MM.1S (cell line): Measurements from ENCODE around the gene PNMT.

Experiments
- DNase-seq: peaks from one replicate; pipeline ENCODE4 v3.0.0-alpha.2; 2015
- H2AFZ ChIP-seq: fragments of 300-600 bp; sonication (generic); 2 replicates; pipeline ENCODE4 v1.6.0; 2016; ENCODE audit warnings: antibody characterized with exemption, low read length
- H3F3A ChIP-seq: fragments of 300-600 bp; sonication (generic); 2 replicates; pipeline ENCODE4 v1.6.1; 2016; ENCODE audit warnings: mild to moderate bottlenecking, antibody characterized with exemption, low read length, moderate library complexity, mixed read lengths; ENCODE audit not compliant: insufficient read depth
- H3K27ac ChIP-seq: fragments of 300-600 bp; sonication (generic); 2 replicates; pipeline ENCODE4 v1.5.1; 2016; ENCODE audit warnings: mild to moderate bottlenecking, low read length
- H3K27me3 ChIP-seq: fragments of 300-600 bp; sonication (generic); replicated peaks from 2 replicates; pipeline ENCODE4 v1.6.0; 2016; ENCODE audit warnings: low read length; ENCODE audit not compliant: insufficient read depth
- H3K36me3 ChIP-seq: fragments of 300-600 bp; sonication (generic); replicated peaks from 2 replicates; pipeline ENCODE4 v1.6.1; 2016; ENCODE audit warnings: mild to moderate bottlenecking, low read length, mixed read lengths; ENCODE audit not compliant: insufficient read depth
- H3K4me1 ChIP-seq: fragments of 300-600 bp; sonication (generic); 2 replicates; pipeline ENCODE4 v1.6.1; 2016; ENCODE audit warnings: low read length, mixed read lengths
- H3K4me2 ChIP-seq: fragments of 300-600 bp; sonication (generic); 2 replicates; pipeline ENCODE4 v1.6.0; 2016; ENCODE audit warnings: low read depth, low read length
- H3K4me3 ChIP-seq: fragments of 300-600 bp; sonication (generic); 2 replicates; pipeline ENCODE4 v1.5.1; 2016; ENCODE audit warnings: low read length, mixed read lengths
- H3K79me2 ChIP-seq: fragments of 300-600 bp; sonication (generic); 2 replicates; pipeline ENCODE4 v1.6.1; 2016; ENCODE audit warnings: mixed run types, low read length, mixed read lengths
- H3K9ac ChIP-seq: fragments of 300-600 bp; sonication (generic); 2 replicates; pipeline ENCODE4 v1.6.1; 2016; ENCODE audit warnings: low read length, mixed read lengths
- H3K9me2 ChIP-seq: fragments of 300-600 bp; sonication (generic); replicated peaks from 2 replicates; pipeline ENCODE4 v1.6.1; 2016; ENCODE audit warnings: mild to moderate bottlenecking, low read length, mixed read lengths; ENCODE audit not compliant: insufficient read depth
- H3K9me3 ChIP-seq: fragments of 300-600 bp; sonication (generic); replicated peaks from 2 replicates; pipeline ENCODE4 v1.6.1; 2016; ENCODE audit warnings: mild to moderate bottlenecking, low read length, mixed read lengths; ENCODE audit not compliant: insufficient read depth
- H4K20me1 ChIP-seq: fragments of 300-600 bp; sonication (generic); 2 replicates; pipeline ENCODE4 v1.6.1; 2016; ENCODE audit warnings: mild to moderate bottlenecking, low read length, moderate library complexity, mixed read lengths; ENCODE audit not compliant: insufficient read depth
- EZH2 ChIP-seq: fragments of 300-600 bp; sonication (generic); optimal IDR thresholded peaks from 2 replicates; pipeline ENCODE3; 2017; ENCODE audit warnings: low read depth, mild to moderate bottlenecking, antibody characterized with exemption, low read length, mixed read lengths
- EZH2phosphoT487 ChIP-seq: fragments of 300-600 bp; sonication (generic); IDR thresholded peaks from 2 replicates; pipeline ENCODE4 v1.6.1; 2018; ENCODE audit warnings: antibody characterized with exemption, low read length
- TF ChIP-seq, protein P1 (sequence below): fragments of 300-600 bp; sonication (generic); IDR thresholded peaks from 2 replicates; pipeline ENCODE4 v1.5.1; 2016; ENCODE audit warnings: antibody characterized with exemption, low read length, mixed read lengths

Gene PNMT

DNA sequence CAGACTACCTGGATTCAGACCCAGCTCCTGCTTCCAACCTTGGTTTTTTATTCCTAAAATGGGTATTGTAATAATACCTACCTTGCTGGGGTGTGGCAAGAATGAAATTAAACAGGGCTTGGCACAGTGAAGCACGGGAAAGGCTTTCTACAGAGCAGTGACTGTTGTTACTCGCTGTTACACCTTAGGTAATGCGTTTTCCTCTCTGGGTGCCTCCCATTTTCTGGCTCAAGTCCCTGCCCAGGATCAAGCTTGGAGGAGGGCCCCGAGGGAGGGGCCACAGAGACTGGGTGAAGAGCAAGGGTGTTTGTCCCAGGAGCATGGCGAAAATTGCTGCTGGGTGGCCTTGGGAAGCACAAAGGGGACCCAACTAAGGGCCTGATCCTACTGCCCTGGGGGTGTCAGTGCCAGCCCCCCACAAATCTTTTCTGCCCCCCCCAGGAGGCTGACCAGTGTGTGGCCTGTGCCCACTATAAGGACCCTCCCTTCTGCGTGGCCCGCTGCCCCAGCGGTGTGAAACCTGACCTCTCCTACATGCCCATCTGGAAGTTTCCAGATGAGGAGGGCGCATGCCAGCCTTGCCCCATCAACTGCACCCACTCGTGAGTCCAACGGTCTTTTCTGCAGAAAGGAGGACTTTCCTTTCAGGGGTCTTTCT is 48.8 kb downstream of the PNMT start:
- H3K27ac ChIP-seq: no peak overlapping the region
- no peak overlapping the region for H3K4me2 ChIP-seq
- no peak for TF ChIP-seq EZH2
- H3K4me3 ChIP-seq: no peak overlapping the region
- no peak overlapping the region for H2AFZ ChIP-seq
- no peaks in the 10 kb centered on the region for H3F3A ChIP-seq
- no peaks in the 10 kb centered on the region for H3K36me3 ChIP-seq
- H3K9ac ChIP-seq: no peak overlapping the region
- no peaks in the 10 kb centered on the region for H4K20me1 ChIP-seq
- no peaks in the 10 kb centered on the region for H3K9me2 ChIP-seq
- H3K4me1 ChIP-seq: no peaks in the 10 kb centered on the region
- H3K79me2 ChIP-seq: no peaks in the 10 kb centered on the region
- no peaks in the 10 kb centered on the region for H3K9me3 ChIP-seq
- H3K27me3 ChIP-seq: no peaks in the 10 kb centered on the region
- DNase-seq: no peak

DNA sequence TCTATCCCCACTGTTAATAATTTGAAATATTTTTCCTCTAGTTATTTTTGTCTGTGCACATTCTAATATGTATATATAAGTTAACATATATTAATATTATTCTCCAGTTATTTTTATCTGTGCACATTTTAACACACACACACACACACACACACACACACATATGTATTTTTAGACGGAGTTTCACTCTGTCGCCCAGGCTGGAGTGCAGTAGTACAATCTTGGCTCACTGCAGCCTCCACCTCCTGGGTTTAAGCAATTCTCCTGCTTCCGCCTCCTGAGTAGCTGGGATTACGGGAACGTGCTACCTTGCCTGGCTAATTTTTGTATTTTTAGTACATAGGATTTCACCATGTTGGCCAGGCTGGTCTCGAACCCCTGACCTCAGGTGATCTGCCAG is 49.4 kb downstream of the PNMT start:
- no peak overlapping the region for H3K9ac ChIP-seq
- H3K4me3 ChIP-seq: no peak overlapping the region
- H3K36me3 ChIP-seq: no peaks in the 10 kb centered on the region
- no peak overlapping the region for H3K4me2 ChIP-seq
- H2AFZ ChIP-seq: no peak overlapping the region
- no peaks in the 10 kb centered on the region for H4K20me1 ChIP-seq
- H3K9me2 ChIP-seq: no peaks in the 10 kb centered on the region
- TF ChIP-seq, protein P1, sequence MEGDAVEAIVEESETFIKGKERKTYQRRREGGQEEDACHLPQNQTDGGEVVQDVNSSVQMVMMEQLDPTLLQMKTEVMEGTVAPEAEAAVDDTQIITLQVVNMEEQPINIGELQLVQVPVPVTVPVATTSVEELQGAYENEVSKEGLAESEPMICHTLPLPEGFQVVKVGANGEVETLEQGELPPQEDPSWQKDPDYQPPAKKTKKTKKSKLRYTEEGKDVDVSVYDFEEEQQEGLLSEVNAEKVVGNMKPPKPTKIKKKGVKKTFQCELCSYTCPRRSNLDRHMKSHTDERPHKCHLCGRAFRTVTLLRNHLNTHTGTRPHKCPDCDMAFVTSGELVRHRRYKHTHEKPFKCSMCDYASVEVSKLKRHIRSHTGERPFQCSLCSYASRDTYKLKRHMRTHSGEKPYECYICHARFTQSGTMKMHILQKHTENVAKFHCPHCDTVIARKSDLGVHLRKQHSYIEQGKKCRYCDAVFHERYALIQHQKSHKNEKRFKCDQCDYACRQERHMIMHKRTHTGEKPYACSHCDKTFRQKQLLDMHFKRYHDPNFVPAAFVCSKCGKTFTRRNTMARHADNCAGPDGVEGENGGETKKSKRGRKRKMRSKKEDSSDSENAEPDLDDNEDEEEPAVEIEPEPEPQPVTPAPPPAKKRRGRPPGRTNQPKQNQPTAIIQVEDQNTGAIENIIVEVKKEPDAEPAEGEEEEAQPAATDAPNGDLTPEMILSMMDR: no peak
- TF ChIP-seq EZH2 (no peak), EZH2phosphoT487 (no peak)
- no peaks in the 10 kb centered on the region for H3K9me3 ChIP-seq
- H3K79me2 ChIP-seq: no peaks in the 10 kb centered on the region
- H3K27me3 ChIP-seq: no peaks in the 10 kb centered on the region
- H3K27ac ChIP-seq: no peak overlapping the region
- no peaks in the 10 kb centered on the region for H3F3A ChIP-seq
- no peak for DNase-seq
- no peaks in the 10 kb centered on the region for H3K4me1 ChIP-seq

DNA sequence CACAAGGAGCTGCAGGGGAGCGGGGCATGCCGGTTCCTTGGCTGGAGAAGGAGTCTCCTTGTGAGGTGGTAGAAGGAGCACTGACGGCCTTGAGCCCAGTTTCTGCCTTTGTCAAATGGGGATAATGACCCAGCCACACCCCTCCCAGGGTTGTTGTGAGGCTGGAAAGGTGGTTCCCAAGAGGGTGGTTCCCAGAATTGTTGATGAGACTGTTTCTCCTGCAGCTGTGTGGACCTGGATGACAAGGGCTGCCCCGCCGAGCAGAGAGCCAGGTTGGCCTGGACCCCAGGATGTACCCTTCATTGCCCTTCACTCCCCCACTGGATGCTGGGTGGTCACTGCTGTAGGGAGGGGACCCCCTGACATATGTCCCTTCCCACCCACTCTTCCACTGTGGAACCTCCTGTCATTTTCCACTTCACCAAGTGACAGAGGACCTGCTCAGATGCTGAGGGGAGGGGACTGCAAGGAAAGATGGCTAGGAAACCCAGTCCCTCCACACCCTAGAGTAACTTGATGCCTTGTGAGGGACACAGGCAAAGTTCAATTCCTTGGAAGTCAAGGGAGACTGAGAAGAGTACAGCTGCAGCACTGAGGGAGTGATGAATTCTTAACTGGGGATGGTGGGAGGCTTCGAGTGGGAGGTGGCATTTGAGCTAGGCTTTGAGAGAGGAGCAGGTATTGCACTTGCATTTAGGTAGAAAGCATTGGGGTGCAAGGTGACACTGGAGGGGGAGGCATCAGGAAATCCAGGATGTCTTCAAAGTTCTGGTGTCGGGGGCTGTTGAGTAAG is 51.5 kb downstream of the PNMT start:
- no peak overlapping the region for H3K27ac ChIP-seq
- H3K4me3 ChIP-seq: no peak overlapping the region
- no peaks in the 10 kb centered on the region for H3K9me3 ChIP-seq
- no peaks in the 10 kb centered on the region for H3K79me2 ChIP-seq
- no peak overlapping the region for H3K4me2 ChIP-seq
- H3K9me2 ChIP-seq: no peaks in the 10 kb centered on the region
- no peaks in the 10 kb centered on the region for H3K36me3 ChIP-seq
- H2AFZ ChIP-seq: no peak overlapping the region
- H3F3A ChIP-seq: no peaks in the 10 kb centered on the region
- H4K20me1 ChIP-seq: no peaks in the 10 kb centered on the region
- no peaks in the 10 kb centered on the region for H3K4me1 ChIP-seq
- no peaks in the 10 kb centered on the region for H3K27me3 ChIP-seq
- H3K9ac ChIP-seq: no peak overlapping the region
- TF ChIP-seq EZH2 (no peak), EZH2phosphoT487 (no peak)
- TF ChIP-seq, protein P1: no peak
- no peak for DNase-seq
